ENCODE measurements around the gene SOST.

Gene SOST

DNA sequence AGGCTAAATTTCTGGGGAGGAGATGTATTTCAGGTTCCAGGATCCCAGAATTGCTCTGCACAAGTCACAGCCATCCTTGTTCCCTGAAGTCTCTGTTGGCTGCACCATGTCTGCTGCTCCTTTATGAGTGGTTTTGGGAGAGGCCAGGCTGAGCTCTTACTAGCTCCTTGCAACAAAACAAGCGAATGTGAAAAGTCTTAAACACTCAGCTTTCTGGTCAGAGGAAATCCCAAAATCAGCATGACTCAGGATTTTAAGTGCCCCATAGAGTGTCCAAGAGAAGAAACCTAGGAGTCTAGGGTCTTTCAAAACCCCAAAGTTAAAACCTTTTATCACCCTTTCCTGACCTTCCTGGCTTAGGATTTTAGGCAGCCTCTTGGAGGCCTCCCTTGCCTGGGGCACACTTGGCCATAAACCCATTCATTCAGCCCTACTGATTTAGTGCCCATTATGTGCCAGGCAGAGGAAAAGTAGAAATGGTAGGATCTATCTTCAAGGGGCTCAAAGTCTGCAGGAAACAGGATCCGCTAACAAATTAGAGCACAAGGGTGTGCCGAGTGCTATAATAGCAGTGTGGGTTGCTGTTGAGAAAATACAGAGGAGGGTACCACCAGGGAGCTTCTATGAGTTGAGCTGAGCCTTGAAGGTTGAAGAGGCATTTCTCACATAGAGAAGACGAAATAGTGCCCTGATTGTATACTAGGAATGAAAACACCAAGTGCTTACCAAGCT, 36.9 kb downstream of the SOST start:
- no peak overlapping the region for H3K27ac ChIP-seq (ENCODE audit: low read depth, low read length)
- H3K9me3 ChIP-seq (ENCODE audit: control insufficient read depth, insufficient read depth, low read depth, low read length) = 0 out of 2 replicates have a peak, but pooled peaks cover 2% of the 10 kb centered on the region
- peaks cover 28% of the 10 kb centered on the region for H3K4me1 ChIP-seq (ENCODE audit: control insufficient read depth, insufficient read depth, low read length)
- H3K9ac ChIP-seq (ENCODE audit: low read length) = no peak overlapping the region
- no peaks in the 10 kb centered on the region for H3K36me3 ChIP-seq (ENCODE audit: control insufficient read depth, insufficient read depth, low read length)
- H3K27me3 ChIP-seq (ENCODE audit: control insufficient read depth, insufficient read depth, low read length) = 0 out of 2 replicates have a peak, but pooled peaks cover 5% of the 10 kb centered on the region
- 0 out of 2 replicates have a peak overlapping the region, but pooled peaks have one; percentile 74 for H3K4me3 ChIP-seq (ENCODE audit: low read depth, low read length)

DNA sequence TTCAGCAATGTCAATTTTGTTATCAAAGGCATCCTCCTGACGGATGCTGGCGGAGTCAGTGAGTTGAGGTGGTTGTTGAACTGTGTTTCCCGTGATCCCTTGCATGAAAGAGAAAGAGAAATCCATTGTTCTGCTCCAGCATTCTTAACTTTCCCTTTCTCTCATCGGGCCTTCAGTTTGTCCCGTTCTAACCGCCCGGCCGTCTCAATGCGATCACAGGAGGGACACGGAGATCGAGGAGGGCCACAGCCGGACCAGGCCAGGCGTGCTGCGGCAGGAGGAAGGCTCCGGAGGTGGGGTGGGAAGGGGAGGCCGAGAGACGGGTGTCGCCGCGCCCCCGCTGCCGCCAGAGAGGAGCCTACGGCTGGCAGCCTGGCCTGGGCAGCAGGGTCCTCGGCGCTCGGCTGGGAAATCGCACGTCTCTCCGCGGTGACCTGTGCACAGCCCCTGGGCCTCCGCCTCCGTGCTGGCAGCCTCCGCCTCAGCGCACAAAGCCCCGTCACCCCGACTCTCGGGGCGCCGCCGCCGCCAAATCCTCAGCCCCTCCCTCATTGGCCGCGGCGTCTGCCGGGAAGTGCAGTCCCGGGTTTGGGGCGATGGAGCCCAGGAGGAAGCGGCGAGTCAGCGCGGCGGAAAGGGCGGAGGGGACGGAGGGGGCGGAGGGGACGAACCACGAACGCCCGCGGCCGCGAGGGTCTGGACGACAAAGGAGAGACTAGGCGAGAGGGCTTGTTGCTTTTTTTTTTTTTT, 38.1 kb downstream of the SOST start:
- 0 out of 2 replicates have a peak, but pooled peaks cover 2% of the 10 kb centered on the region for H3K9me3 ChIP-seq (ENCODE audit: control insufficient read depth, insufficient read depth, low read depth, low read length)
- peaks cover 28% of the 10 kb centered on the region for H3K4me1 ChIP-seq (ENCODE audit: control insufficient read depth, insufficient read depth, low read length)
- H3K4me3 ChIP-seq (ENCODE audit: low read depth, low read length) = peak overlapping the region; percentile 74
- H3K36me3 ChIP-seq (ENCODE audit: control insufficient read depth, insufficient read depth, low read length) = no peaks in the 10 kb centered on the region
- peak overlapping the region; percentile 31; the same call in 1 of the 2 replicates for H3K27ac ChIP-seq (ENCODE audit: low read depth, low read length)
- H3K27me3 ChIP-seq (ENCODE audit: control insufficient read depth, insufficient read depth, low read length) = peaks cover 6% of the 10 kb centered on the region
- peak overlapping the region; percentile 90 for H3K9ac ChIP-seq (ENCODE audit: low read length)

DNA sequence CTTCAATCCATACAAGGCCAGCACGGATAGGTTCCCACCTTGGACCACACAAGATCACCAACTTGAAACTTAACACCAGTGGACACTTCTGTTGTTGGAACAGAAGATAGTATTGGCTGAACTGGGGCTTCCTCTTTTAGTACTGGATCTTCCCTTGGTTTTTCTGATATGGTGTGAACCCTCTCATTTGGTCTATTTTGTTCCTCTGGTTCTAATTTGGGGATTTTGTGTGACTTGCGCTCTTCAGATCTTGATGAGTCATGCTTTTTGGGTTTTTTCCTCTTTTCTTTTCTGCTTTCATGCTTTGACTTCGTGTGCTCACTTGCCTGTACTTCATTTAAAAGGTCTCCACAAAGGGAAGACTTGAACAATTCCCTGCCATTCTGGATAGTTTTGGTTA, 39.0 kb downstream of the SOST start:
- Histone ChIP-seq H3K9me3 (ENCODE audit: control insufficient read depth, insufficient read depth, low read depth, low read length) (0 out of 2 replicates have a peak, but pooled peaks cover 2% of the 10 kb centered on the region), H3K27me3 (ENCODE audit: control insufficient read depth, insufficient read depth, low read length) (peaks cover 15% of the 10 kb centered on the region), H3K4me3 (ENCODE audit: low read depth, low read length) (no peak overlapping the region), H3K27ac (ENCODE audit: low read depth, low read length) (no peak overlapping the region), H3K9ac (ENCODE audit: low read length) (no peak overlapping the region), H3K4me1 (ENCODE audit: control insufficient read depth, insufficient read depth, low read length) (peaks cover 28% of the 10 kb centered on the region), H3K36me3 (ENCODE audit: control insufficient read depth, insufficient read depth, low read length) (no peaks in the 10 kb centered on the region)

DNA sequence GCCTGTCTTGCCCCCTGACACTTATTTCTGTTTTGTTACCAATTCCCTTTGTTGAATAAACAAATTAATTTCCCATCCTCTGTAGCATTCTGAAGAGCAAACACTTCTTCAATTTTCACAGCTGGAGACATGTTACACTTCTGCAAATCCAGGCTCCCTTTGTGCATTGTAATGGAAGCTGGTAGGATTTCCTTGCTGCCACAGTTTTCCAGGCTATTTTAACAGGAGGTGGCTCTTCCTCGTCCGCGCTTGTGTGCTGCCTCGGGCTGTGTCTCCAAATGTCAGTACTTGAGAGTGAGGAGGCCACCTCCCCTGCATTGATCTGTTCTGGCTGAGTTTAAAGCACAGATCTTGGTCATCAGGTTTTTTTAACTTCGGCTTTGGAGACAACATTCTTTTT, 40.0 kb downstream of the SOST start:
- Histone ChIP-seq H3K4me3 (ENCODE audit: low read depth, low read length) (no peak overlapping the region), H3K9me3 (ENCODE audit: control insufficient read depth, insufficient read depth, low read depth, low read length) (no peaks in the 10 kb centered on the region), H3K27me3 (ENCODE audit: control insufficient read depth, insufficient read depth, low read length) (peaks cover 25% of the 10 kb centered on the region), H3K4me1 (ENCODE audit: control insufficient read depth, insufficient read depth, low read length) (peaks cover 28% of the 10 kb centered on the region), H3K27ac (ENCODE audit: low read depth, low read length) (no peak overlapping the region), H3K9ac (ENCODE audit: low read length) (no peak overlapping the region), H3K36me3 (ENCODE audit: control insufficient read depth, insufficient read depth, low read length) (no peaks in the 10 kb centered on the region)

DNA sequence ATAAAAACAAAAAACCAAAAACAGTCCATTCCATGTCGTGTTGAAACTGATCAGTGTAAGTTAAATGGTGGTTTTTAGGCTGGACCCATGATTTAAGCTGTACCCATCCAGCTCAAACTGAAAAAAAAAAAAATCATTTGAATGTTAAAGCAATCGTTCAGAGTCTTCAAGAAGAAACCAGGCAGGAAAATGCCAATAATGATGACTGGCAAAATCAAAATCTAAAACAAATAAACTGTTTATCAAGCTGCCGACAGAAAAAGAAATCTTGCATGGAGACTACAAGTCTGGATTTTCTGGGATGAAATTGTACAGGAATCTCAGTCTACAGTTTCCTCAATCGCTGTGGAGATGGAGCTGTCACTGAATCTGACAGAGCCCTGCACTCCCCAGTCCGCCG, 40.7 kb downstream of the SOST start:
- Histone ChIP-seq H3K27ac (ENCODE audit: low read depth, low read length) (no peak overlapping the region), H3K9ac (ENCODE audit: low read length) (no peak overlapping the region), H3K27me3 (ENCODE audit: control insufficient read depth, insufficient read depth, low read length) (peaks cover 32% of the 10 kb centered on the region), H3K9me3 (ENCODE audit: control insufficient read depth, insufficient read depth, low read depth, low read length) (no peaks in the 10 kb centered on the region), H3K4me3 (ENCODE audit: low read depth, low read length) (no peak overlapping the region), H3K36me3 (ENCODE audit: control insufficient read depth, insufficient read depth, low read length) (no peaks in the 10 kb centered on the region), H3K4me1 (ENCODE audit: control insufficient read depth, insufficient read depth, low read length) (peaks cover 31% of the 10 kb centered on the region)

DNA sequence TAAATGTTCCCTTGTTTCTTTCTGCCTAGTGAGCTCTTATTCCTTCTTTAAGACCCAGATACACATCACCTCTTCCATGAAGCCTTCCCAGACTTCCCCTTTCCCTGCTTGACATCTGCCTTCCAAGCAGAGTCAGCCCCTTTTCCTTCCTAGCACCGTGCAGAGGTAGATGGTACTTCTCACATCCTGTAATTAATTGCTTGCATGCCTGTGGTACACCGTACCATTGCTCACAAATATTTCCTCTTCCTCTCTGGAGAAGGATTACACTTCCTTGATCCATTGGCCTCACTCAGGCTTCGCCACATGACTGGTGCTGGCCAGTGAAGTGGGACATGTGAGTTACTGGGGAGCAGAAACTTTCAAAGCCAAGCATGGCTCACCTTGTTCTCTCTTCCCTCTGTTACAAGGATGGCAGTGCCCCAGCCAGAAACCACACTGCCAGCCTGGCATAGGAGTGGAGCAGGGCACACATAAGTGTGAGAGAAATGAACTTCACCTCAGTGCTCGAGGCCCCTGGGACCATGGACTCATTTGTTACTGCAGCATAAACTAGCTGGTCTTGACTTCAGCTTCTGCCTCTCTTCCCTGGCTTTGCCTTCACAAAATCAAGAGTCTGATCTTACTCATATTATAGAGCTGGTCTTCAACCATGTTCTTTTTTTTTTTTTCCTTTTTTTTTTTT, 44.0 kb downstream of the SOST start:
- H3K27me3 ChIP-seq (ENCODE audit: control insufficient read depth, insufficient read depth, low read length) = peaks cover 36% of the 10 kb centered on the region
- H3K9ac ChIP-seq (ENCODE audit: low read length) = no peak overlapping the region
- peaks cover 13% of the 10 kb centered on the region for H3K4me1 ChIP-seq (ENCODE audit: control insufficient read depth, insufficient read depth, low read length)
- no peak overlapping the region for H3K27ac ChIP-seq (ENCODE audit: low read depth, low read length)
- H3K4me3 ChIP-seq (ENCODE audit: low read depth, low read length) = no peak overlapping the region
- H3K36me3 ChIP-seq (ENCODE audit: control insufficient read depth, insufficient read depth, low read length) = no peaks in the 10 kb centered on the region
- H3K9me3 ChIP-seq (ENCODE audit: control insufficient read depth, insufficient read depth, low read depth, low read length) = no peaks in the 10 kb centered on the region

DNA sequence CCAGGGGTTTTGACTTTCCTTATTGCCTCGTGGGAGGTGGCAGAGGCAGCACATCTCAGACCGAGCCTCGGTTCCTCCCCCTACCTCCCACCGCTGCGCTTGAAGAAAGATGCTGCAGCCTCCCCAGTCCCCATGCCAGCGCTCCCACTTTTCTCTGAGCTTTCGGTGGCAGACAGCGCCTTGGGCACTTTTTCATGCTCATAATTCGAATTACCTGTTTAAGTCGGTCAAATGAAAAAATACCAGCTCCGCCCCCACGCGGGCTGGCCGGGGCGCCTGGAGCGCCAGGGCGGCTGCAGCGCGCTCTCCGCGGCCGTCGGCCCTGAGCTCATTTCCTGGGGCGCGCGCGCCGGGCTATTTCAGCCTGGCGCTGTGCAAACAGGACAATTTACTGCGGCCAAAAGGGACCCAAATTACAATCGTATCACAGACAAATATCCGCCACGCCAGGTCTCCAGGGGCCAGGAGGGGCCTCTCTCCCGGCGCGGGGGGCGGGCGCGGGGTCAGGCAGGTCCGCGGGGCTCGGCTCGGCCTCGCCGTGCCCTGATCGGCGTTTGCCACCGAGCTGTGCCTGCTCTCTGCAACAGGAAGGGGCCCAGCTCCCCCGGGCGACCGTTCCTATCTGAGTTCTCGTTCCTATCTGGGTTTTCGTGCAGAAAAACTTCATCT, 45.0 kb downstream of the SOST start:
- H3K4me3 ChIP-seq (ENCODE audit: low read depth, low read length) = peak overlapping the region; percentile 64
- peaks cover 12% of the 10 kb centered on the region for H3K4me1 ChIP-seq (ENCODE audit: control insufficient read depth, insufficient read depth, low read length)
- no peak overlapping the region for H3K27ac ChIP-seq (ENCODE audit: low read depth, low read length)
- H3K9me3 ChIP-seq (ENCODE audit: control insufficient read depth, insufficient read depth, low read depth, low read length) = no peaks in the 10 kb centered on the region
- H3K9ac ChIP-seq (ENCODE audit: low read length) = no peak overlapping the region
- H3K27me3 ChIP-seq (ENCODE audit: control insufficient read depth, insufficient read depth, low read length) = peaks cover 36% of the 10 kb centered on the region
- H3K36me3 ChIP-seq (ENCODE audit: control insufficient read depth, insufficient read depth, low read length) = no peaks in the 10 kb centered on the region

DNA sequence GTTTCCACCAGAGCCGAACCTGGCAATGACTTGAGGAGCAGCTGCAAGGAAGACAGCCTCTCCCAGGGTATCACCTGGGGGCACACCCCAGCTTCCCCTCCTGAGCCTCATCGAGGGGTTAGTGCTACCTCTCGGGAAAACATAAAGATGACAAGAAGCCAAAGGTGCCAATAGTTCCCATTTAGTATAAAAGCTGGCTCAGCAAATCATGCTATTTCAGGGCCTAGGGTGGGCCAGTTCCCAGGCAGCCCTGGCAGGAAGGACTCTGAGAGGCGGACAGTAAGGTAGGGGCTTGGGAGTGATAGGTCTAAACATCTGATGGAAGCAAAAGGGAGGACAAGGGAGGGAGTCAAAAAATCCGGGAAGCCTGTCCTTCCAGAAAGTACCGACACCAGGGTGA, 46.2 kb downstream of the SOST start:
- H3K27me3 ChIP-seq (ENCODE audit: control insufficient read depth, insufficient read depth, low read length) = peaks cover 36% of the 10 kb centered on the region

DNA sequence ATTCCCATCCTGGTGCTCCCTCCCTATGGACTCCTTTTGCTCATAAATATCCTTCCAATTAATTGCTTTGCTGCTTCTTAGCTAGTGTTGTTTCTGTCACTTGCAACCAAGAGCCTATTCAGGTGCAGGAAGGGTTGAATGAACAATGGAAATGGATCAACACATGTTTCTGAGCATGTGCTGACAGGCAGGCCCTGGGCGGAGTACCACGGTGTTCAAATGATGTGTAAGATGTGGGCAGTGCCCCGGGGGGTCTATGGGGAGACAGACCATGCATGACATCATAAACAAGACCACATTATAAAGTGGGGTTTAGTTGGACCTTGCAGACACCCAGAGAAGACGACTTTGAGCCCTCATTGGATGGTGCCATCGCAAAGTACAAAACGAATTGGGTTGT, 48.5 kb downstream of the SOST start:
- Histone ChIP-seq H3K4me1 (ENCODE audit: control insufficient read depth, insufficient read depth, low read length) (peaks cover 3% of the 10 kb centered on the region; the same call in 1 of the 2 replicates), H3K36me3 (ENCODE audit: control insufficient read depth, insufficient read depth, low read length) (no peaks in the 10 kb centered on the region), H3K9me3 (ENCODE audit: control insufficient read depth, insufficient read depth, low read depth, low read length) (no peaks in the 10 kb centered on the region), H3K27ac (ENCODE audit: low read depth, low read length) (no peak overlapping the region), H3K27me3 (ENCODE audit: control insufficient read depth, insufficient read depth, low read length) (peaks cover 31% of the 10 kb centered on the region), H3K9ac (ENCODE audit: low read length) (no peak overlapping the region), H3K4me3 (ENCODE audit: low read depth, low read length) (no peak overlapping the region)

More for the DNA sequence above, 46.2 kb downstream of the SOST start:
- Histone ChIP-seq H3K4me3 (ENCODE audit: low read depth, low read length) (no peak overlapping the region), H3K27ac (ENCODE audit: low read depth, low read length) (no peak overlapping the region), H3K4me1 (ENCODE audit: control insufficient read depth, insufficient read depth, low read length) (peaks cover 3% of the 10 kb centered on the region; the same call in 1 of the 2 replicates), H3K9me3 (ENCODE audit: control insufficient read depth, insufficient read depth, low read depth, low read length) (no peaks in the 10 kb centered on the region), H3K36me3 (ENCODE audit: control insufficient read depth, insufficient read depth, low read length) (no peaks in the 10 kb centered on the region), H3K9ac (ENCODE audit: low read length) (no peak overlapping the region)

DNA sequence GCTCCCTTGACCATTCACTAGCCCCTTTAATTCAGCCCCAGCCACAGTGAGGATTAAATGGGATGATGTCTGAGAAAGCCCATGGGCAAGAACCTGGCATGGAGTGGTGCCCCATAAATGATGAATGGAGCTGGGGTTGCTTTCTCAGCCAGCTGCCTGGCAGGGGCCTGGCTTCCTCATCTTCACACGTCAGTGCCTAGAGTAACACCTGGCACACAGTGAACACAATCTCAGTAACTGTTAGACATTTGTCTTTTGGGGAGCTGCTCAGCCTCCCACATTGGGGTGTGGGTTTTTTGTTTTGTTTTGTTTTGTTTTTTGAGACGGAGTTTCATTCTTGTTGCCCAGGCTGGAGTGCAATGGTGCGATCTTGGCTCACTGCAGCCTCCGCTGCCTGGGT, 49.4 kb downstream of the SOST start:
- H3K4me3 ChIP-seq (ENCODE audit: low read depth, low read length) = no peak overlapping the region
- H3K4me1 ChIP-seq (ENCODE audit: control insufficient read depth, insufficient read depth, low read length) = peaks cover 7% of the 10 kb centered on the region; the same call in 1 of the 2 replicates
- no peaks in the 10 kb centered on the region for H3K36me3 ChIP-seq (ENCODE audit: control insufficient read depth, insufficient read depth, low read length)
- H3K27me3 ChIP-seq (ENCODE audit: control insufficient read depth, insufficient read depth, low read length) = peaks cover 22% of the 10 kb centered on the region
- no peaks in the 10 kb centered on the region for H3K9me3 ChIP-seq (ENCODE audit: control insufficient read depth, insufficient read depth, low read depth, low read length)
- H3K9ac ChIP-seq (ENCODE audit: low read length) = no peak overlapping the region
- no peak overlapping the region for H3K27ac ChIP-seq (ENCODE audit: low read depth, low read length)

Measured in HUES6 (cell line).